Stimulated activated effector memory CD8-positive, alpha-beta T cell treated with anti-CD3 and anti-CD28 coated beads, Interleukin-12 subunit alpha, Interleukin-12 subunit beta, amount 100 ng/mL, for 72 hours (primary cell): ENCODE data around the gene PKD1.
"Not testable (repeated sequence)": the region's sequence is repeated elsewhere in the genome, so short reads cannot be mapped to it uniquely, and the experiment has no call there.

Experiments used
- ATAC-seq: fragments of 150-1000 bp; cut with Tn5 transposase; 2 replicates; pipeline ENCODE4 v1.10.0; 2021
- DNase-seq, 2 donors: peaks; one replicate each; pipeline ENCODE4 v3.0.0; 2021 to 2022; ENCODE audit warnings: low spot score in 2 of 2
- H3K27ac Mint-ChIP-seq: one replicate; pipeline ENCODE4 v1.8.0; 2022; ENCODE audit warnings: mild to moderate bottlenecking, mixed read lengths
- H3K36me3 Mint-ChIP-seq: one replicate; pipeline ENCODE4 v1.8.0; 2022; ENCODE audit warnings: mild to moderate bottlenecking, mixed read lengths
- H3K4me1 Mint-ChIP-seq: one replicate; pipeline ENCODE4 v1.8.0; 2022; ENCODE audit warnings: mixed read lengths
- H3K4me3 Mint-ChIP-seq: one replicate; pipeline ENCODE4 v1.8.0; 2022; ENCODE audit warnings: mild to moderate bottlenecking, mixed read lengths
- H3K9me3 Mint-ChIP-seq: one replicate; pipeline ENCODE4 v1.8.0; 2022; ENCODE audit warnings: mixed read lengths

Gene PKD1

GRCh38 chr16:2112539-2113106, 23.1 kb downstream of the PKD1 start:
- not testable (repeated sequence) for ATAC-seq, H3K27ac Mint-ChIP-seq, H3K4me3 Mint-ChIP-seq, H3K9me3 Mint-ChIP-seq, H3K4me1 Mint-ChIP-seq, DNase-seq
- H3K36me3 Mint-ChIP-seq = peaks cover 12% of the 10 kb centered on the region

GRCh38 chr16:2111412-2112335, 24.0 kb downstream of the PKD1 start:
- not testable (repeated sequence) for H3K4me3 Mint-ChIP-seq, DNase-seq, H3K27ac Mint-ChIP-seq, H3K9me3 Mint-ChIP-seq, H3K4me1 Mint-ChIP-seq
- H3K36me3 Mint-ChIP-seq = peaks cover 17% of the 10 kb centered on the region
- peak; percentile 13 for ATAC-seq

GRCh38 chr16:2111009-2111353, 24.7 kb downstream of the PKD1 start:
- H3K4me1 Mint-ChIP-seq, H3K9me3 Mint-ChIP-seq, H3K27ac Mint-ChIP-seq, DNase-seq, ATAC-seq, H3K4me3 Mint-ChIP-seq: not testable (repeated sequence)
- peaks cover 17% of the 10 kb centered on the region for H3K36me3 Mint-ChIP-seq

GRCh38 chr16:2110332-2111008, 25.2 kb downstream of the PKD1 start:
- not testable (repeated sequence) for H3K4me1 Mint-ChIP-seq, H3K9me3 Mint-ChIP-seq, H3K27ac Mint-ChIP-seq, DNase-seq, H3K4me3 Mint-ChIP-seq
- ATAC-seq = peak; percentile 24
- H3K36me3 Mint-ChIP-seq = peaks cover 17% of the 10 kb centered on the region

- not testable (repeated sequence) for H3K4me1 Mint-ChIP-seq, H3K4me3 Mint-ChIP-seq, DNase-seq, H3K9me3 Mint-ChIP-seq, ATAC-seq, H3K27ac Mint-ChIP-seq
- H3K36me3 Mint-ChIP-seq = peaks cover 17% of the 10 kb centered on the region
Measured at GRCh38 chr16:2109872-2110271, 25.8 kb downstream of the PKD1 start.

GRCh38 chr16:2109271-2109580, 26.5 kb downstream of the PKD1 start:
- not testable (repeated sequence) for H3K9me3 Mint-ChIP-seq, H3K4me1 Mint-ChIP-seq
- H3K36me3 Mint-ChIP-seq = peaks cover 17% of the 10 kb centered on the region

GRCh38 chr16:2108446-2109270, 27.0 kb downstream of the PKD1 start:
- not testable (repeated sequence) for H3K9me3 Mint-ChIP-seq, H3K4me3 Mint-ChIP-seq, DNase-seq, H3K4me1 Mint-ChIP-seq, H3K27ac Mint-ChIP-seq, ATAC-seq
- H3K36me3 Mint-ChIP-seq = peaks cover 17% of the 10 kb centered on the region

More at GRCh38 chr16:2109271-2109580, 26.5 kb downstream of the PKD1 start:
- not testable (repeated sequence) for H3K27ac Mint-ChIP-seq, ATAC-seq, DNase-seq, H3K4me3 Mint-ChIP-seq

GRCh38 chr16:2107791-2108125, 27.9 kb downstream of the PKD1 start:
- H3K4me3 Mint-ChIP-seq, H3K27ac Mint-ChIP-seq, ATAC-seq, H3K4me1 Mint-ChIP-seq, H3K9me3 Mint-ChIP-seq, DNase-seq: not testable (repeated sequence)
- H3K36me3 Mint-ChIP-seq = peaks cover 17% of the 10 kb centered on the region

GRCh38 chr16:2107121-2107790, 28.4 kb downstream of the PKD1 start:
- not testable (repeated sequence) for H3K4me3 Mint-ChIP-seq, H3K4me1 Mint-ChIP-seq, DNase-seq, H3K9me3 Mint-ChIP-seq, H3K27ac Mint-ChIP-seq
- peak; percentile 20 for ATAC-seq
- peaks cover 17% of the 10 kb centered on the region for H3K36me3 Mint-ChIP-seq

- DNase-seq, H3K9me3 Mint-ChIP-seq, H3K4me3 Mint-ChIP-seq, ATAC-seq, H3K27ac Mint-ChIP-seq, H3K4me1 Mint-ChIP-seq: not testable (repeated sequence)
- H3K36me3 Mint-ChIP-seq = peaks cover 21% of the 10 kb centered on the region
Measured at GRCh38 chr16:2106211-2106610, 29.5 kb downstream of the PKD1 start.

GRCh38 chr16:2105769-2106168, 29.9 kb downstream of the PKD1 start:
- H3K9me3 Mint-ChIP-seq, H3K4me3 Mint-ChIP-seq, ATAC-seq, H3K4me1 Mint-ChIP-seq, H3K27ac Mint-ChIP-seq, DNase-seq: not testable (repeated sequence)
- H3K36me3 Mint-ChIP-seq = peaks cover 20% of the 10 kb centered on the region

GRCh38 chr16:2105291-2105690, 30.4 kb downstream of the PKD1 start:
- H3K27ac Mint-ChIP-seq, H3K9me3 Mint-ChIP-seq: not testable (repeated sequence)

GRCh38 chr16:2104464-2104863, 31.2 kb downstream of the PKD1 start:
- not testable (repeated sequence) for H3K4me3 Mint-ChIP-seq, DNase-seq, H3K9me3 Mint-ChIP-seq, H3K4me1 Mint-ChIP-seq, ATAC-seq, H3K27ac Mint-ChIP-seq
- H3K36me3 Mint-ChIP-seq = peaks cover 10% of the 10 kb centered on the region

More at GRCh38 chr16:2105291-2105690, 30.4 kb downstream of the PKD1 start:
- H3K4me1 Mint-ChIP-seq, ATAC-seq, H3K4me3 Mint-ChIP-seq, DNase-seq: not testable (repeated sequence)
- peaks cover 15% of the 10 kb centered on the region for H3K36me3 Mint-ChIP-seq

- Mint-ChIP-seq H3K4me3 (no peak overlapping the region), H3K36me3 (peaks cover 8% of the 10 kb centered on the region), H3K27ac (no peak overlapping the region), H3K9me3 (no peaks in the 10 kb centered on the region), H3K4me1 (peaks cover 6% of the 10 kb centered on the region)
- no peak for ATAC-seq
- no peak for DNase-seq
Measured at GRCh38 chr16:2102471-2102870, 33.2 kb downstream of the PKD1 start.

- not testable (repeated sequence) for H3K4me1 Mint-ChIP-seq, H3K27ac Mint-ChIP-seq, ATAC-seq, H3K4me3 Mint-ChIP-seq, DNase-seq, H3K36me3 Mint-ChIP-seq, H3K9me3 Mint-ChIP-seq
Measured at GRCh38 chr16:2101581-2101980, 34.1 kb downstream of the PKD1 start.
